GM21786 (cell line): Measurements from ENCODE around the gene EPB41L4A.

ENCODE experiments used
- ATAC-seq: cut with Tn5 transposase; IDR thresholded peaks from one replicate; pipeline ENCODE4 v1.9.1; 2021; ENCODE audit not compliant: unreplicated experiment

EPB41L4A gene

DNA sequence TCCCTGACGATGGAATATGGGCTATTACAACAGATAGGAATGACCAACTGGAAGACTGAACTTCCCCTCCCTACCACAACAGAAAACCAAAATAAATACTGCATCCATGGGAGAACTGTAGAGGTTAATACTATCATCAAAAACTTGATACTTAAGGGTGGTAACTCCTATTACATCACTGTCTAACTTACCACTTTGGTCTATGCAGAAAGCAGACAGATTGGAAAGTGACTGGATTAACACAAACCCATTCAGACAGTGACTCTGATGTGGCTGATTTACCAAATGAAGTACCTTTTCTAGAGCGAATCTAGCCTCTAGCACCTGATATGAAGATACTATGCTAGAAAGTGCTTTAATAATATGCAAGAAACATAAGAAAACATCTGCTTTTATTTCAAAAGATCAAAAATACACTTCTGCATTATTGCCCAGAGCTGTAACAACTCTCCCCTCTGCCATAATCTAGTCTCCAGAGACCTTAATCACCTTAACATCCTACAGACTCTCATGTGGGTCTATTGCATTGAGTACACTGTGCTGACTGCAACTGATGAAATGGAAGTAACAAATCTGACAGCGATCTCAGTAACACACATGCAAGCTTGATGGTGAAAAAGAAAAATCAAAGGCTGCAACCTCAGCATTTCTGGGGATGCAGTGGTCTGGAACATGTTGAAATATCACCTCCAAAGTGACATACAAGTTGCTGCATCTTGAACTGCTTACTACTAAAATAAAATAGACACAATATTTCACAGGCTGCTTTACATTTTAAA, 62.7 kb downstream of the EPB41L4A start:
- no peak for ATAC-seq

- no peak for ATAC-seq
Measured at GRCh38 chr5:112355058-112355685, 63.9 kb downstream of the EPB41L4A start.

GRCh38 chr5:112353678-112354077, 65.4 kb downstream of the EPB41L4A start:
- ATAC-seq, result no peak

DNA sequence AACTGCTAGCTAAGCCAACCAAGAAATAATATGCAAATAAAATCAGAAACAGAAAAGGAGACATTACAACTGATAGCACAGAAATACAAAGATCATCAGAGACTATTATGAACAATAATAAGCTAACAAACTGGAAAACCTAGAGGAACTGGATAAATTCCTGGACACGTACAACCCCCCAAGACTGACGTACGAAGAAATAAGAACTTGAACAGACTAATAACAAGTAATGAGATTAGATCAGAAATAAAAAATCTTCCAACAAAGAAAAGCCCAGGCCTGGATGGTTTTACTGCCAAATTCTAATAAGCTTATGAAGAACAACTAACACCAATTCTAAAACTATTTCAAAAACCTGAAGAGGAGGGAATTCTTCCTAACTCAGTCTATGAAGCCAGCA, 67.9 kb downstream of the EPB41L4A start:
- no peak for ATAC-seq

- no peak for ATAC-seq
Measured at GRCh38 chr5:112350626-112351025, 68.5 kb downstream of the EPB41L4A start.

GRCh38 chr5:112349371-112349770, 69.7 kb downstream of the EPB41L4A start:
- no peak for ATAC-seq

DNA sequence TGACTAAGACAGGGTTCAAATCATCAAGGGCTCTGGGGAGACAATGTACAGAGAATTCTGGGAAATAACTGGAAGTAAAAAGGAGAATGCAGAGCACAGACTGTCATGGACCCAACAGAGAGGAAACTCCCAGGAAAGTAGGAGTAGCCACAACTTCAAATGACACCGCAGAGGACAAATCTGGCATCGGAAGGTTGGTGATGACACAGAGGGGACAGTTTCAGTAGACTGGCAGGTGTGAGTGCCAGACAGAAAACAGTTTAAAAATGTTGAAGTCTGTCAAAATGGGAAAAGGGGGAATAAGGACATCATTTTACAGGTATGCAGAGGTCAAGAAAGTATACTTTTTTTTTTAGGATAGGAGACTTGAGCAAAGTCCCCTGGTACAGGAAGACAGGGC, 70.2 kb downstream of the EPB41L4A start:
- no peak for ATAC-seq

GRCh38 chr5:112348387-112348786, 70.7 kb downstream of the EPB41L4A start:
- ATAC-seq, result no peak

GRCh38 chr5:112346411-112347044, 72.5 kb downstream of the EPB41L4A start:
- ATAC-seq, result peak; percentile 57

DNA sequence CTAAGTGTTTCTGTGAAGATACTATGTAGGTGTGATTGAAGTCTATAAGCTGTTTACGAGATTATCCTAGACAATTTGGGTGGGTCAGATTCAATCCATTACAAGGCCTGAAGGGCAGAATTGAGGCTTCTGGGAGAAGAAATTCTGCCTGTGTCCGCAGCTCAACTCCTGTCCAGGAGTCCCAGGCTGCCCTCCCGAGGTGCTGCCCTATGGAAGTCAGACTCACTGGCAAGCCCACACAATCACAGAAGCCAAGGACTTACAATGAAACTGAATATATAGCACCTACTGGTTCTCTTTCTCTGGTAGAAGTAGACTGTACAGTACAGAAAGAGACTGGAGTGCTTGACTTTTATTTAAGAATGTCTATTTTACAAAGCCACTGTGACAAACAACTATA, 74.5 kb downstream of the EPB41L4A start:
- no peak for ATAC-seq

GRCh38 chr5:112342389-112342788, 76.7 kb downstream of the EPB41L4A start:
- no peak for ATAC-seq

GRCh38 chr5:112339761-112340160, 79.3 kb downstream of the EPB41L4A start:
- ATAC-seq, result no peak

GRCh38 chr5:112338681-112339337, 80.3 kb downstream of the EPB41L4A start:
- ATAC-seq, result no peak

GRCh38 chr5:112333331-112333781, 85.7 kb downstream of the EPB41L4A start:
- no peak for ATAC-seq

DNA sequence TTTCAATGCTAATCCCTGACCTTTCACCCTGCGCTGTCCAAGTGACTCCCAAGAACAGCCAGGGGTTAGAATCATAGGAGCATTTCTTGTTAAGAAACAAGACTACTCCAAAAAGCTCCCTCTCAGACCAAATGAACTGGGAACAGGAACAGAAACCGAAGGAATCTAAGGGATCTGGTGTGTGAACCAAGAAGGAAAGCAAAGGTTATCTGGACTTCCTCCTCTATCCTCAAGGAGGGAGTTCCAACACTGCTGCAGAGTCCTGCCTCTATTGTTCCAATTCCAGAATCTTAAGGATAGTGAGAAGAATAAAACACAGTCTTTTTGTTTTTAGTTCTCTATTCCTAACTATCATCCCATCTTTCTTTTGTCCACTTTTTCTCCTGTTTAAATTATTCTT, 87.2 kb downstream of the EPB41L4A start:
- ATAC-seq, result no peak

GRCh38 chr5:112329419-112330090, 89.5 kb downstream of the EPB41L4A start:
- ATAC-seq, result peak; percentile 89

DNA sequence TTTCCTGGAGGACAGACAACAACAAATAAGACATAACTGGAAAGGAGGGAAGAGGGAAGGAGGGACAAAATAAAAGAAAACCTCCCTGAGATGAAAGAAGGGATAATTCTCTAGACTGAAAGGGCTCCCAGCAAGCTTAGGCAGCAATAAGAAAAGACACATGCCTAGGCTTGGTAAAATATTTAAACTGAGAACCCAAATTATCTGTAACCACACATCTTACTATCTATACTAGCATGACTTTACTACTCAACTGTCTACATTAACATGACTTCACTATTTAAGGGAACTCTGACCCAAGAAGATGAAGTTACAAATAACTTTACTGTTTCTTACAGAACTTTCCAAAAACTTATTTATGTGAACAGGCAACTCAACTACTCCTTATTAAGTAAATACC, 95.9 kb downstream of the EPB41L4A start:
- no peak for ATAC-seq

GRCh38 chr5:112320408-112320807, 98.7 kb downstream of the EPB41L4A start:
- ATAC-seq, result no peak

- ATAC-seq, result no peak
Measured at GRCh38 chr5:112318346-112318745, 100.7 kb downstream of the EPB41L4A start.

DNA sequence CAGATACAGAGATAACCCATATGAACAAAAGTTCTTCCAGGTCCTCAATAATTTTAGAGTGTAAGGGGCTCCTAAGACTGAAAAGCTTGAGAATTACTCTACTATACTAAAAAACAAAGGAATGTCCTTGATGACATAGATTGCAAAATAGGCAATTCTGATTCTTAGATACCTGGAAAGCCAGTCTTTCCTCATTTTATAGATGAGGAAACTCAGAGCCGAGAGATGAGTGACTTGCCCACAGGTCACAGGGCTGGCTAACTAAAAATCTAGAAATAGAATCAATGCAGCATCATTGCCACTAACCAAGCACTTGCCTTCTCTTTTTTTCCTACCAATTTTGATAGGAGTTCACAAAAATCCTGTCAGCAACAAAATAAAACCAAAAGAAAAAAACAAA, 101.2 kb downstream of the EPB41L4A start:
- no peak for ATAC-seq

DNA sequence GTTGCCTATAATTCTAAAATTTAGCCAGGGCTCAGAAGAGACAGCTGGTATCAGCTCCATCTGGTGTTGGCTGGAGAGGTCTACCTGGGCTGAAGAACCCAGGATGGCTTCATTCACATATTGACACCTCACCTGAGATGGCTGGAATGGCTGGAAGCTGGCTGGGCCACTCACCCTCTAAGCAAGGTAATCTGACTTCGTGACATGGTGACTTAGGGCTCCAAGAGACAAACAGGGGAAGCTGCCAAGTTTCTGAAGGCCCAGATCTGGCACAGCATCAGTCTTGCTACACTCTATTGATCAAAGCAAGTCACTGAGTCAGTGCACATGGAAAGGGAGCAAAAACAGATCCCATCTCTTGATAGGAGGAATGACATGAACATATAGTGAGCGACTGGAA, 102.3 kb downstream of the EPB41L4A start:
- no peak for ATAC-seq
